B cell (primary cell): ENCODE measurements around the gene SIRPB2. TPM values are rescaled to one million over a fixed set of nuclear protein-coding genes. Genes with fewer than 3 reads are reported as not detected.
A peak's percentile ranks its signal among the peaks of the same experiment; 100 is the strongest.

ENCODE experiments used
- ATAC-seq: fragments of 200-7000 bp; cut with Tn5 transposase; one replicate; pipeline ENCODE4 v1.10.0; 2021; ENCODE audit warnings: low read depth, mild to moderate bottlenecking, moderate number of reproducible peaks, moderate library complexity
- CTCF ChIA-PET: fragments of 350-600 bp; sonication (Branson Sonifier 250); formaldehyde crosslinking; loops from one replicate; lab custom pipeline; 2021; ENCODE audit warnings: antibody characterized with exemption, inconsistent platforms; lab: Charles Lee
- POLR2A ChIA-PET: fragments of 350-600 bp; sonication (Branson Sonifier 250); formaldehyde crosslinking; loops from one replicate; lab custom pipeline; 2021; ENCODE audit warnings: antibody characterized with exemption; lab: Charles Lee
- DNase-seq: peaks from one replicate; pipeline ENCODE4 v3.0.0; 2013
- H2AFZ ChIP-seq: 2 replicates; pipeline ENCODE4 v1.6.1; 2012; ENCODE audit warnings: mild to moderate bottlenecking, low read depth, low read length; ENCODE audit not compliant: insufficient read depth, poor library complexity, severe bottlenecking
- H3K27ac ChIP-seq, 2 donors: 1 replicate in 1 of 2; 2 replicates in 1 of 2; pipeline ENCODE4 v1.5.1; 2012 to 2013; ENCODE audit warnings: low read length in 2 of 2, mild to moderate bottlenecking in 2 of 2, moderate library complexity in 1 of 2
- H3K27me3 ChIP-seq, 4 experiments: fragments of 200-600 bp in 1 of 4; sonication (generic) in 1 of 4; replicated peaks in 1 of 4; 1 replicate in 2 of 4; 2 replicates in 2 of 4; pipeline versions ENCODE4 v1.6.1 to v1.7.0; 2013 to 2016; ENCODE audit warnings: low read length in 3 of 4, mild to moderate bottlenecking in 2 of 4, mixed read lengths in 1 of 4, moderate library complexity in 1 of 4; ENCODE audit not compliant: insufficient read depth in 4 of 4, control insufficient read depth in 3 of 4; ENCODE audit errors: control extremely low read depth in 1 of 4
- H3K36me3 ChIP-seq, 2 experiments: replicated peaks in 1 of 2; 1 replicate in 1 of 2; 2 replicates in 1 of 2; pipeline versions ENCODE4 v1.6.1 to v1.7.1; 2013; ENCODE audit warnings: low read length in 1 of 2; ENCODE audit not compliant: insufficient read depth in 2 of 2, control insufficient read depth in 1 of 2; ENCODE audit errors: control extremely low read depth in 1 of 2, extremely low read depth in 1 of 2
- H3K4me1 ChIP-seq, 2 donors: fragments of 200-600 bp in 1 of 2; sonication (generic) in 1 of 2; 1 replicate in 1 of 2; 2 replicates in 1 of 2; pipeline versions ENCODE4 v1.5.1 to v1.6.1; 2013 to 2017; ENCODE audit warnings: low read length in 2 of 2; ENCODE audit not compliant: control insufficient read depth in 2 of 2, insufficient read depth in 2 of 2
- H3K4me2 ChIP-seq: replicated peaks from 2 replicates; pipeline ENCODE3; 2012; ENCODE audit warnings: mild to moderate bottlenecking, low read depth, low read length; ENCODE audit not compliant: poor library complexity, severe bottlenecking
- H3K4me3 ChIP-seq, 5 experiments: fragments of 200-600 bp in 1 of 5; sonication (generic) in 1 of 5; 1 replicate in 3 of 5; 2 replicates in 2 of 5; pipeline versions ENCODE4 v1.5.1 to v1.7.0; 2011 to 2016; ENCODE audit warnings: low read length in 4 of 5, mild to moderate bottlenecking in 4 of 5, low read depth in 2 of 5, control low read depth in 1 of 5, moderate library complexity in 1 of 5; ENCODE audit not compliant: insufficient read depth in 1 of 5; ENCODE audit errors: control extremely low read depth in 1 of 5, extremely low read depth in 1 of 5
- H3K79me2 ChIP-seq: fragments of 200-600 bp; sonication (generic); one replicate; pipeline ENCODE4 v1.6.0; 2016; ENCODE audit warnings: low read length; ENCODE audit not compliant: control insufficient read depth, insufficient read depth
- H3K9ac ChIP-seq: fragments of 200-600 bp; sonication (generic); 2 replicates; pipeline ENCODE4 v1.6.1; 2017; ENCODE audit warnings: mild to moderate bottlenecking, low read length, moderate library complexity
- H3K9me3 ChIP-seq, 3 donors: one replicate each; pipeline versions ENCODE4 v1.6.1 to v1.7.1; 2013; ENCODE audit warnings: low read length in 2 of 3; ENCODE audit not compliant: control insufficient read depth in 2 of 3, insufficient read depth in 1 of 3; ENCODE audit errors: control extremely low read depth in 1 of 3
- H4K20me1 ChIP-seq: 2 replicates; pipeline ENCODE4 v1.6.0; 2012; ENCODE audit warnings: mild to moderate bottlenecking, low read length; ENCODE audit not compliant: insufficient read depth, control insufficient read depth, poor library complexity, severe bottlenecking
- H3K27ac Mint-ChIP-seq: one replicate; pipeline ENCODE4 v1.8.0; 2021; ENCODE audit warnings: mixed read lengths
- H3K27me3 Mint-ChIP-seq: one replicate; pipeline ENCODE4 v1.8.0; 2021; ENCODE audit warnings: mixed read lengths
- H3K4me1 Mint-ChIP-seq: one replicate; pipeline ENCODE4 v1.8.0; 2021; ENCODE audit warnings: mixed read lengths
- H3K4me3 Mint-ChIP-seq: one replicate; pipeline ENCODE4 v1.8.0; 2021; ENCODE audit warnings: mixed read lengths
- H3K9me3 Mint-ChIP-seq: one replicate; pipeline ENCODE4 v1.8.0; 2022; ENCODE audit warnings: mixed read lengths; ENCODE audit not compliant: insufficient read depth
- EZH2 ChIP-seq: IDR thresholded peaks from 2 replicates; pipeline ENCODE4 v1.6.1; 2012; ENCODE audit warnings: borderline replicate concordance, low read depth, mild to moderate bottlenecking, moderate library complexity, low read length; ENCODE audit not compliant: insufficient read depth, poor library complexity, severe bottlenecking
- WGBS: methylation state at CpG from one replicate; pipeline ENCODE4 v1.1.5; 2013; ENCODE audit warnings: missing lambda C conversion rate; ENCODE audit not compliant: insufficient coverage; 5-methylcytosine and 5-hydroxymethylcytosine counted together
- intact Hi-C: fragments of 100-400 bp; cut with micrococcal nuclease; formaldehyde crosslinking; loops from one replicate; pipeline ENCODE4 v1.10.0; 2022
- polyA plus RNA-seq: library from polyadenylated mRNA; depleted of rRNA; stranded (reverse); fragments of >200 nt; gene quantifications from 2 replicates; pipeline ENCODE4 v1.2.3, GENCODE V29; 2012
- total RNA-seq, 2 donors: library from RNA; stranded (reverse); fragments of 120-200 nt in 1 of 2; gene quantifications; 1 replicate in 1 of 2; 2 replicates in 1 of 2; pipeline versions ENCODE4 v1.2.3 to v1.2.4, GENCODE V29; 2013 to 2022
- TF ChIP-seq, protein P1 (sequence below): fragments of 200-600 bp; IDR thresholded peaks from one replicate; pipeline ENCODE4 v1.8.0; 2022; ENCODE audit warnings: antibody characterized with exemption, mild to moderate bottlenecking

Gene SIRPB2
- total and polyA plus RNA-seq, 2 donors (not counting 1 experiment from before 2014, with no cell fraction given), result 0.51 TPM; not detected in 1

DNA sequence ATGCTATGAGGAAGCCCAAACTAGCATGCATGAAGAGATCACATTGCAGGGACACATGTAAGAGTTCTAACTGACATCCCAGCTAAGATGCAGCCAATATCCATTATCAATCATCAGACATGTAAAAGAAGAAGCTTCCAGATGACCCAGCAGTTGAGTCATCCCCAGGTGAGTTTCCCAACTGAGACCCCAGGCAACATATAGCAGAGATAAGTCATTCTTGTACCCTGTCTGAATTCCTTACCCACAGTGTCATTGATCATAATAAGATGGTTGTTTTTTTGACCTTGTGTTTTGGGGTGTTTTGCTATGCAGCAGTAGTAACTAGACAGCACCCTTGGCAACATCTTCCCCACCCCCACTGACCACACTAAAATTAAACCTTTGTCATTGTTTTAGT lies 47.4 kb upstream of the SIRPB2 start:
- H2AFZ ChIP-seq, result no peak overlapping the region
- peak overlapping the region; percentile 73 for H3K4me2 ChIP-seq
- no peaks in the 10 kb centered on the region for H4K20me1 ChIP-seq
- no peaks in the 10 kb centered on the region for H3K36me3 ChIP-seq
- no peak for DNase-seq
- intact Hi-C loops, result no loop called here
- H3K4me3 ChIP-seq, result no peak overlapping the region
- no peak overlapping the region for H3K9ac ChIP-seq
- H3K9me3 ChIP-seq, result no peaks in the 10 kb centered on the region
- H3K79me2 ChIP-seq, result no peaks in the 10 kb centered on the region
- peak overlapping the region; percentile 69 for H3K4me3 Mint-ChIP-seq
- no peak for TF ChIP-seq EZH2
- TF ChIP-seq, protein P1, sequence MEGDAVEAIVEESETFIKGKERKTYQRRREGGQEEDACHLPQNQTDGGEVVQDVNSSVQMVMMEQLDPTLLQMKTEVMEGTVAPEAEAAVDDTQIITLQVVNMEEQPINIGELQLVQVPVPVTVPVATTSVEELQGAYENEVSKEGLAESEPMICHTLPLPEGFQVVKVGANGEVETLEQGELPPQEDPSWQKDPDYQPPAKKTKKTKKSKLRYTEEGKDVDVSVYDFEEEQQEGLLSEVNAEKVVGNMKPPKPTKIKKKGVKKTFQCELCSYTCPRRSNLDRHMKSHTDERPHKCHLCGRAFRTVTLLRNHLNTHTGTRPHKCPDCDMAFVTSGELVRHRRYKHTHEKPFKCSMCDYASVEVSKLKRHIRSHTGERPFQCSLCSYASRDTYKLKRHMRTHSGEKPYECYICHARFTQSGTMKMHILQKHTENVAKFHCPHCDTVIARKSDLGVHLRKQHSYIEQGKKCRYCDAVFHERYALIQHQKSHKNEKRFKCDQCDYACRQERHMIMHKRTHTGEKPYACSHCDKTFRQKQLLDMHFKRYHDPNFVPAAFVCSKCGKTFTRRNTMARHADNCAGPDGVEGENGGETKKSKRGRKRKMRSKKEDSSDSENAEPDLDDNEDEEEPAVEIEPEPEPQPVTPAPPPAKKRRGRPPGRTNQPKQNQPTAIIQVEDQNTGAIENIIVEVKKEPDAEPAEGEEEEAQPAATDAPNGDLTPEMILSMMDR, result no peak
- POLR2A ChIA-PET, result no interaction called here
- no peaks in the 10 kb centered on the region for H3K27me3 Mint-ChIP-seq
- peaks cover 36% of the 10 kb centered on the region for H3K4me1 Mint-ChIP-seq
- CTCF ChIA-PET, result interaction anchor here (1.4 to 2.2 kb wide), 2 partner anchors 30 to 35 kb away, joined by 5 to 6 read pairs; no protein-coding TSS in a partner anchor
- H3K4me1 ChIP-seq, result peaks cover 37 to 38% of the 10 kb centered on the region in 2 donors
- no peak overlapping the region for H3K27ac ChIP-seq
- H3K9me3 Mint-ChIP-seq, result no peaks in the 10 kb centered on the region
- H3K27me3 ChIP-seq, result no peaks in the 10 kb centered on the region
- H3K27ac Mint-ChIP-seq, result no peak overlapping the region
- no peak for ATAC-seq

DNA sequence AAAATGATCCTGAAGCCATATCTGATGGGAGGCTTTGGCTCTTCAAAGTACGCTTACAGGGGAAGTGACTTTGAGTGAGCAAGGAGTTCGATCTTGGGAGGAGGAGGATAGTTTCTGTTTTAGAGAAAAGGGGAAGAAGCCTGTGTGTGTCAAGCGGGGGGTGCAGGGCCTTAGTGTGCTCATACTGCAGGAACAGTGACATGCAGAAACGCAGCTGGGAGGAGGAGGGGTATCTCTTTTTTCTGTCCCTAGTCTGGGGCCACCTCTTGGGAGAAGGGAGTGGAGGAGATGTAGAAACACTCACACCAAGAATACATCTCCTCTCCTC lies 46.5 kb upstream of the SIRPB2 start:
- 0% methylated on average over 3 of the region's 4 CpGs for WGBS
- intact Hi-C loops, result no loop called here
- Histone ChIP-seq H3K9ac (peak overlapping the region; percentile 44), H2AFZ (peak overlapping the region; percentile 40), H4K20me1 (no peaks in the 10 kb centered on the region), H3K9me3 (no peaks in the 10 kb centered on the region), H3K27me3 (no peaks in the 10 kb centered on the region), H3K79me2 (no peaks in the 10 kb centered on the region), H3K4me1 (peaks cover 37 to 38% of the 10 kb centered on the region in 2 donors), H3K36me3 (no peaks in the 10 kb centered on the region), H3K4me2 (peak overlapping the region; percentile 73), H3K4me3 (peak overlapping the region in 4 of 5 experiments; percentile 0 to 47 (median 30)), H3K27ac (peak overlapping the region; percentile 11 to 57)
- peak; percentile 72 for DNase-seq
- Mint-ChIP-seq H3K4me1 (peaks cover 36% of the 10 kb centered on the region), H3K4me3 (peak overlapping the region; percentile 69), H3K27ac (peak overlapping the region; percentile 77), H3K9me3 (no peaks in the 10 kb centered on the region), H3K27me3 (no peaks in the 10 kb centered on the region)
- no peak for TF ChIP-seq EZH2
- TF ChIP-seq, protein P1, result no peak
- POLR2A ChIA-PET, result interaction anchor here (0.6 kb wide), 2 partner anchors 40 to 680 kb away, joined by 4 read pairs; no protein-coding TSS in a partner anchor
- ATAC-seq, result peak; percentile 77
- CTCF ChIA-PET, result interaction anchor here (2.2 kb wide), 1 partner anchor 29 kb away, joined by 6 read pairs; no protein-coding TSS in a partner anchor
